ENCODE data around the gene RIPK1. TPM values are rescaled to one million over a fixed set of nuclear protein-coding genes. Genes with fewer than 3 reads are reported as not detected.

RIPK1 gene
- total and polyA plus RNA-seq, 2 of the 8 experiments (the other 6 are each of a cell fraction or from before 2014, with no cell fraction given): 5.9 to 22.9 TPM

DNA sequence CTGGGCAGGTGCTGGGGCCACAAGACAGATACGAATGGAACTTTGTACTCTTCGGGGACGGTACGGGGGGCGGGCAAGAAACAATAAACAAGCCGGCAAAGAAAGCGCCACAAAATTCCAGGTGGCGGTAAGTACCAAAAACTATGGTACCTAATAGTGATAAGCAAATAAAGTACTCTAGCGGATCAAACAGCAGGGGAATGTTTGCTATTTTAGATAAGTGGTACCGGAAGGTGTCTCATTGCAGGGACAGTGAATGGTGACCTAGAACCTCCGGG is 15.1 kb upstream of the RIPK1 start:
- no peak for FAIRE-seq
- CTCF ChIA-PET (ENCODE audit: partially characterized antibody): interaction anchor here (0.8 to 3.3 kb wide), 11 partner anchors 13 to 317 kb away, joined by 3 to 28 read pairs (median 4); partner anchors contain the start of gene NQO2
- H2BK120ac ChIP-seq (replicated peaks; ENCODE audit: low read depth, low read length): no peak overlapping the region
- WGBS, 2 experiments (ENCODE audit: extremely low coverage in 1 of 2, insufficient coverage in 1 of 2, insufficient read length in 1 of 2, insufficient replicate concordance in 2 of 2, low coverage in 1 of 2, low lambda C conversion rate in 2 of 2, missing lambda C conversion rate in 1 of 2): 62% methylated on average over 11 of the region's 11 CpGs; no CpG with 5 or more reads in 1 of the 2 experiments
- 0 out of 2 replicates have a peak overlapping the region, but pooled peaks have one; percentile 65 for H2AFZ ChIP-seq (ENCODE audit: low read length)
- peak overlapping the region in 1 of 4 experiments; percentile 14; a peak in 2 of 7 replicates for H3K9ac ChIP-seq (replicated peaks in 1 of 4; ENCODE audit: extremely low read depth in 1 of 4, low read depth in 3 of 4, low read length in 3 of 4)
- H3K27ac ChIP-seq (ENCODE audit: low read depth, low read length): no peak overlapping the region
- no peaks in the 10 kb centered on the region for H4K20me1 ChIP-seq (replicated peaks in 1 of 2; ENCODE audit: control insufficient read depth in 1 of 2, insufficient read depth in 2 of 2, low read length in 2 of 2)
- no peak overlapping the region for H4K8ac ChIP-seq (ENCODE audit: extremely low read depth, insufficient read depth, low read length)
- H4K5ac ChIP-seq (ENCODE audit: insufficient read length, low read depth, low read length): no peak overlapping the region
- H2BK20ac ChIP-seq (ENCODE audit: low read length): no peak overlapping the region
- no peak overlapping the region for H2BK15ac ChIP-seq (ENCODE audit: low read length)
- peak overlapping the region; percentile 60 for H3K4ac ChIP-seq (replicated peaks; ENCODE audit: insufficient read length, low read depth, low read length)
- no peak overlapping the region; the same call in 1 of the 2 replicates for H2AK5ac ChIP-seq (ENCODE audit: low read depth, low read length)
- H3K18ac ChIP-seq (ENCODE audit: extremely low read depth, low read length): peak overlapping the region; percentile 83; the same call in 1 of the 2 replicates
- peak overlapping the region; percentile 37 to 63 (median 46) for H3K4me3 ChIP-seq (ENCODE audit: extremely low read depth in 1 of 4, insufficient read depth in 2 of 4, low read depth in 3 of 4, low read length in 4 of 4)
- H3K4me1 ChIP-seq (replicated peaks in 1 of 4; ENCODE audit: control insufficient read depth in 3 of 4, insufficient read depth in 4 of 4, low read length in 3 of 4): peaks cover 2 to 9% (median 5%) of the 10 kb centered on the region in 4 experiments; a peak in 6 of 7 replicates
- no peaks in the 10 kb centered on the region for H3K79me1 ChIP-seq (ENCODE audit: low read depth, low read length)
- 0 out of 2 replicates have a peak overlapping the region, but pooled peaks have one; percentile 35 for H2BK5ac ChIP-seq (ENCODE audit: low read depth, low read length)
- H3K27me3 ChIP-seq (replicated peaks in 1 of 4; ENCODE audit: control insufficient read depth in 3 of 4, extremely low read depth in 1 of 4, insufficient read depth in 3 of 4, low read length in 3 of 4): peaks cover 0 to 6% (median 0%) of the 10 kb centered on the region in 4 experiments; a peak in 2 of 7 replicates
- no peak overlapping the region for H3K23ac ChIP-seq (ENCODE audit: insufficient read length)
- H3K4me2 ChIP-seq (ENCODE audit: insufficient read depth in 1 of 2, low read depth in 2 of 2, low read length in 2 of 2): peak overlapping the region; percentile 67 to 81
- POLR2A ChIA-PET (ENCODE audit: partially characterized antibody): interaction anchor here (0.8 to 3.7 kb wide), 10 partner anchors 10 to 211 kb away, joined by 3 to 22 read pairs (median 5); partner anchors contain the start of genes NQO2 and SERPINB1
- H3K23me2 ChIP-seq (ENCODE audit: low read depth, low read length): peaks cover 10% of the 10 kb centered on the region
- peak overlapping the region; percentile 10 for H3K56ac ChIP-seq (replicated peaks; ENCODE audit: insufficient read length, low read depth, low read length)
- 0 out of 2 replicates have a peak overlapping the region, but pooled peaks have one; percentile 44 for H2BK12ac ChIP-seq (ENCODE audit: low read depth, low read length)
- no peaks in the 10 kb centered on the region for H3K36me3 ChIP-seq (ENCODE audit: control insufficient read depth in 2 of 4, insufficient read depth in 4 of 4, low read length in 3 of 4)
- DNase-seq (ENCODE audit: low read depth in 1 of 2, low spot score in 2 of 2): no peak
- H4K91ac ChIP-seq (replicated peaks; ENCODE audit: insufficient read length, low read length): no peak overlapping the region
- H3K14ac ChIP-seq (ENCODE audit: insufficient read length): no peak overlapping the region
- no peaks in the 10 kb centered on the region for H3K9me3 ChIP-seq (ENCODE audit: insufficient read depth in 2 of 2, low read depth in 1 of 2, low read length in 1 of 2)
- H3K79me2 ChIP-seq (ENCODE audit: control insufficient read depth in 1 of 2, insufficient read depth in 2 of 2, low read length in 2 of 2): no peaks in the 10 kb centered on the region
- TF ChIP-seq JUND (IDR thresholded peaks at IDR 0.05; ENCODE audit: low read length): no peak
- no peak for TF ChIP-seq HDAC6 (IDR thresholded peaks at IDR 0.05; ENCODE audit: low read depth, low read length)
- no peak for TF ChIP-seq ZNF274 (IDR thresholded peaks at IDR 0.05; ENCODE audit: borderline replicate concordance, extremely low read depth, low read length)
- TF ChIP-seq MAFK (IDR thresholded peaks at IDR 0.05; ENCODE audit: low read depth, low read length): no peak
- TF ChIP-seq HDAC2 (IDR thresholded peaks at IDR 0.05; ENCODE audit: borderline replicate concordance in 1 of 2, low read depth in 2 of 2, low read length in 2 of 2): no peak
- TF ChIP-seq KDM1A (IDR thresholded peaks at IDR 0.05; ENCODE audit: borderline replicate concordance, low read length): no peak
- no peak for TF ChIP-seq CREB1 (IDR thresholded peaks at IDR 0.05)
- no peak for TF ChIP-seq RNF2 (IDR thresholded peaks at IDR 0.05; ENCODE audit: borderline replicate concordance, low read depth, low read length, missing control alignments, poor library complexity, severe bottlenecking)
- TF ChIP-seq FOSL1 (IDR thresholded peaks at IDR 0.05; ENCODE audit: insufficient read depth, low read depth, low read length): no peak
- TF ChIP-seq NRF1 (IDR thresholded peaks at IDR 0.05; ENCODE audit: low read depth, low read length): no peak
- no peak for TF ChIP-seq BACH1 (IDR thresholded peaks at IDR 0.05; ENCODE audit: low read length)
- no peak for TF ChIP-seq E2F6 (IDR thresholded peaks at IDR 0.05)
- no peak for TF ChIP-seq SP1 (IDR thresholded peaks at IDR 0.05; ENCODE audit: low read depth, low read length)
